ENCODE measurements around the gene URI1.

URI1 gene

DNA sequence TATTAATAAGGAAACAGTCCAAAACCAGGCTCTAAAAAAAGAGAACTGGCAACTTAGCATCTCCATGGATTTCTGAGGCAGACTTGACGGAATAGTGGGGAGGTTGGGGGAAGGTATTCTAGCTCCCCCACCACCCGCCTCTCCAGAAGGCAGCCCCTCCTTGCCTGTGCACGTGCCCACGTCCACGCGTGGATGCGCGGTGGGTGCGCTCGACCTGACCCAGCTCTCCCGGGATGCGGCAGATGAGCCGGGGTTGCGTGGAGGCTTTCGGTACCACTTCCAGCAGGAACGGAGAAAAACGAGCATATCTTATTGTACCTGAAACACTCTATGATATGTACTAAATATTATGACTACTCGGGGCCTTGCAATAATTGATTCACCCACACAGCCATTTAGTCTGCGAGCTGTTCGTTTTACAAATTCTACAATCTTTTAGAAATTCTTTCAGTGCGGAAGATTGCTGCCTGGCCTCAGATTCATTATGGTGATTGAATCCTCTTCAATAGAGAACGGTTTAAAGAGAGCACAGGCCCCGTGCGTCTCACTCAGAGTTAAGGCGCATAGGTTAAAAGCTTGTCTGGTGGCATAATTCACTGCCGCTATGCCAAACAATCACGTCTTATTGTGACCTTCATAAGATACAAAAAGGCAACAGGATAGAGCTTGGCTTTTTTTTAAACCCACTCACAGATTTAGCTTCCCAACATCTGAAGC is 117.9 kb downstream of the URI1 start:
- no peak for DNase-seq (ENCODE audit: low spot score)

DNA sequence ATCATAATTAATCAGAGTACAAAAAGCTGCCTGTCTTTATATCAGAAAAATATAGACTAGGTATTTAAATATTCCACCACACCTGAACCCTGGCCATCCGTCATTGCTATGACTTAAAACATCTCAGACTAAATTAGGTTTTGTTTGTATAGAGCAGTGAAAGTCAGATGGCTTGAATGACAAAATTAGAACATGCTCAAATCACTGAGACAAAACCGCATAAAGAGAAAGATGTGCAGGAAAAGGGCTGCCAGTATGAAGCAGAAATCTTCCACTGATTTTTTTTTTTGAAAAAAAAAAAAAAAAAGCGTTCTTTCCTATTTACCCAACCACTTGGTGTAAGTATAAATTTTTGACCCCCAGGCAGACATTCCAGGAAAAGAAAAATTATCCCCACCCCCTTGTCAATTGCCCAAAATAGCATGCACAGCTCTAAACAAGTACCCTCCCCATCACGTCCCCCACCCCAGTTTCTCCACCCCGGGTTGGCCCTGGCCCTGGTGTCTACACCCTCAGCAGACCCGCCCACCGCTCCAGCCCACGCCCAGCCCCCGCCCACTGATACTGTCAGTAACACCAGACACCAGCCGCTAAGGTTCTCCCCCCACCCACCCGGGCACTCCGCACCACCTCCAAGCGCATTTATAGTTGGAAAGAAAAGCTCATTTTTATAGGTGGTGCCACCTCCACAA is 118.6 kb downstream of the URI1 start:
- DNase-seq (ENCODE audit: low spot score), result no peak

DNA sequence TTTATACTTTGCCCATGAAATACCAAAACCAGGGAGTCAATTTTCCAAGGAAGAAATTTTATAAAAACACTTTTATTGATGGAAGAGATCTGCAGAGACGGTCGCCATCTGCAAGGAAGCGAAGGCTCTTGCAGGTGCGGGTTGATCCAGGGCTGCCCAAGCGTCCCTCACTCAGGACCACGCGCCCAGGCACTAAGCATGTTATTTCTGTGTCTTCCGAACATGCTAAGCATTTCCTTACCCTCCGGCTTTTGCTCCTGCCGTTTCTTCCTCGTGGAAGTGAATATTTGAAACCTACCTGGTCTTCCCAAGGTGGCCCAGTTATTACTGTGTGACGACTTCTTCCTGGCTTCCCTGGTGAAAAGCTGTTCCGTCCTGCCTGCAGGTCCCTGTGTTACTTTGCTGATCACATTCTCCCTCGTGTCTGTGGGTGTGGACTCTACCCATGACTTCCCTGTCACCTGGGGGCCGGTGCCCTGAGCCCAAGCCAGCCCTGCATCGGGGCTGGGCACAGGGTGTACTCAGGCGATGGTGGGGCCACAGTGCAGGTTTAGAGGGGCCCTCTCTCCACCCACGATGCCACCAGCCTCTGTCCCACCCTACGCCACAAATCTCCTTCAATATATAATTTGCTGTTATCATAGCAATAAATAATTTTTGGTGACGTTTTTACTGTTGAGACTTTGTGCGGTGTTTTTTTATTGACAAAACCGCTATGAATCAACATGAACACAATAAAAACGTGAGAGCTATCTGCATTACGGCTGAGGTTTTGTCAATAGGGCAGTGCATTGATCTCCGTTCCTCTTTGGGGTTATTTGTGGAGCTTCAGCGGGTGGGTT is 119.4 kb downstream of the URI1 start:
- DNase-seq (ENCODE audit: low spot score), result no peak

DNA sequence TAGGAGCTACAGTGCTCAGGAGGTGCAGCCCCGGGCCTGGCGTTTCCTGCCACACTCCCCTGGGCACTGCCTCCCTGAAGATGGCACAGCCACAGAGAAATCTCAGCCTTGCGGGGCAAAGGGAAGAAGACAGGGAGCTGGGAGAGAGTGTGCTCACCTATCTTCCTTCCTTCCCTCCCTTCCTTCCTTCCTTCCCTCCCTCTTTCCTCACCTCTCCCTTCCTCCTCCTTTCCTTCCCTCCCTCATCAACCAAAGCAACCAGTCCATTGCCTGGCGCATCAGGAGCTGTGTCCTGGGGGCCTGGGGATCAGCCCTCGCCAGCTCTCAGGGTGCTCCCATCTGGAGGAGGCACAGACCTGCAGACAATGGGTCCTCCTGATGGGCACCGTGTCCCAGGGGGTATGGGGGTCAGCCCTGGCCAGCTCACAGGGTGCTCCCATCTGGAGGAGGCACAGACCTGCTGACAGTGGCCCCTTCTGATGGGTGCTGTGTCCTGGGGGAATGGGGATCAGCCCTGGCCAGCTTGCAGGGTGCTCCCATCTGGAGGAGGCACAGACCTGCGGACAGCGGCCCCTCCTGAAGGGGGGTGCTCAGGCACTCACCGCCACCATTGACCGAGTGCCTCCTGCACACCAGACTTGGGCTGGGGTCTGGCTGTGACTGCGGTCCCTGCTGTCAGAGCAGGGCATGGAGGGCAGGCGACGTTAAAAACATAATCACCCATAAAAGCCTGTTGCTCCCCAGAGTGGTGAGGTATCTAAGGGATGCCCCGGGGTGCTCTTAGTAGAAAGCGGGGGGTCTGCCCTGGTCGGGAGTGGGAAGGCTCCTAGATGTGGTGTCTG is 120.2 kb downstream of the URI1 start:
- no peak for DNase-seq (ENCODE audit: low spot score)

DNA sequence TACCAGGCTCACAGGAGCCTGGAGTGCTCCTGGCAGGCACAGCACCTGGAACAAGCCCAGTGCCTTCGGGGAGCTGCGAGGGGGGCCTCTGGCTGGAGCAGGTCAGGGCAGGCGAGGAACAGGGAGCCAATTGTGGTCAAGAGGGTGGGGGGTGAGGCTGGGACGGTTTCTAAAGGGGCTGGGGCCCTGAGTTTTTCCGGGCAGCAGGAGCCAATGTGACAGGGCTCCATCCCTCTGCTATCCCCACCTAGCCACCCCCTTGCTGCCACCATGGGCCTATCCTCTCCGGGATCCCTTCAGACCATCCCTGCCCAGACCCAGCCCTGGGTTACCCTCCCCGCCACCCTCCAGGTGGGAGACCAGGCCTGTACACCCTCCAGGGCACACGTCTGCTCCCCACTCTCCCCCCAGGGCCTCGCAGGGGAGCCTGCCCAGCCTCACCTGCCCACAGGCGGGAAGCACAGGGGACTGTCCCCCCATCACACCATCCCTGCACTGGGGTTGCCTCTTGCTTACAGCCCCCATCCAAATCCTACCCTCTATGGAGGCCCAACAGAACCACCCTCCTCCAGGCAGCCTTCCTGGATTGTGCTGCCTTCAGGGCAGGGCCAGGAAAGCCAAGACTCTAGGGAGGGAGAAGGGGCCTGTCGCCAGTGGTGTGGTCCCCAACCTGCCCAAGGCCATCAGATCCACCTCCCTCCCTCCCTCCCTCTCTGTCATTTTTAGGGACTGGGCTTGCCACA is 121.0 kb downstream of the URI1 start:
- no peak for DNase-seq (ENCODE audit: low spot score)

DNA sequence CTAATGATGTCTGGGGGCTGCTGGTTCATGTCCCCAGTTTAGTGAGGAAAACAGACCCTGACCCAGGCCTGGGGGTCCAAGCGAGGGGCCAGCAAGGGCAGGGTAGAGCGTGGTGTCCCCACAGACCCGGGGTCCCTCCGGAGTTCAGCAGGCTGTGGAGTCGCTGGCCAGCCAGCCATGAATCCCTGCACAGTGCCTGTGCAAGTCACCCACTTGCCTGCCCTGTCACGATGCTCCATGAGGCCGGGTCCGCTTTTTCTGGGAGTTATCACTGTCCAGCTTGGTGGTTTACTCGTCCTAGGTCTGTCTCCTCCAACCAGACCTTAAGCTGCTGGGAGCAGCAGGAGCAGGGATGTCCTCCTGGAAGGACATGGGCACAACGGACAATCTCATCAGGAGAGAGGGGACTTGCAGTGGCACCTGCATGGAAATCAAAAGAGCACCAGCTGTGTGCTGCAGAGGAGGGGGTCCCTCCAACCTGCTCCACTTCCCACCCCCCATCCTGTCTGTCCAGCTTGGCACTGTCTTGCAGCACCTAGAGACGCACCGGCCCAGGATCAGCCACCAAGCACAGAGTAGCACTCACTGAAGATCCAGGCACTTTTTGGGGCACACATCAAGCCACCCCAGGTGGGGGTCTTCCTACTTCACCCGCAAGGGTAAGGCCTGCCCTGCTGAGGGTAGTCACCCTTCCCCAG is 121.8 kb downstream of the URI1 start:
- DNase-seq (ENCODE audit: low spot score), result no peak

DNA sequence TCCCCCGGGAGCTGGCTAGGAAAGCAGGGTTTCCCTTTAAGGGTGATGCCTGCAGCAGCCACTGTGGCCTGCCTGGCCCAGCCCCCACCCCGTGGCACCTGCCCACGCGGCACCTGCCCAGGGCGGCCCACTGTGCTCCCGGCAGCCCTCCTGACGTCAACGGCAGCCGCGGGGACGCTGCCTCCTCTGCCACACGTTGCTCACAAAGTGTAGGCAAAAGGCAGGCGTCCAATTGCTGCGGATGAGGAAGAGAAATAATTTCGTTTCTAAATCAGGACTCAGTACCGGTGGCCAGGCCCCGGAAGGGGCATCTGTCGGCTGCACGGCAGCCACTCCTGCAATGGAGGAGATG is 122.3 kb downstream of the URI1 start:
- no peak for DNase-seq (ENCODE audit: low spot score)

DNA sequence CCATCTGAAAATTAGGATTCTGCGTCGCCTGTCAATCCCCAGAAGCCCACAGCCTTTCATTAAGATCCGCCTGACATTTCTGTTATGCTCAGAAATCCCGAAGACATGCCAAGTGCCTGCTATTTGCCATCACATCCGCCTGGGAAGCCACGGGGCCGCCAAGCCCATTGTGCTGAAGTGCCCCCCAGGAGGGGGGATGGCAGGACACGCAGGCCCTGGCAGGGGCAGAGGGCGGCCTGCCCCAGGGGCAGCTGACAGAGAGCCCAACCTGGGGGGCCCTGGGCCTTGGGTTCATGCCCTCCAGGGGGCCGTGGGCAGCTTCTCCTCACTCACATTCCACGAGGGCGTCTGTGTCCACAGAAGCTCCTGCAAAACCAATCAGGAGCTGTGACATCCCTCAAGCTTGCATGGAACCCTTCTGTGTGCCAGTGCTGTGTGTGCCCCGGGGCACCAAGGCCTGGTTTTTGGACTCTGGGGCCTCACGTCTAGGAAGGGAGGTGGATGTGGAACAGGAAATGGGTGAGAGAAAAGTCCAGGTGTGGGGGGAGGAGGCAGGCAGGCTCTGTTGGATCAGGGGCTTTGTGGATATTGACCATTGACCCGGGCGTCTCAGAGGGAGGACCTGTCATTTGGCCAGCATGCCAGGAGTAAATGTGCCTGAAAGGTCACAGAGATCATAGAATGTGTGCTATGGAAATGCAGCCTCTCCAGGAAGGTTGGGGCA is 122.9 kb downstream of the URI1 start:
- DNase-seq (ENCODE audit: low spot score), result no peak

DNA sequence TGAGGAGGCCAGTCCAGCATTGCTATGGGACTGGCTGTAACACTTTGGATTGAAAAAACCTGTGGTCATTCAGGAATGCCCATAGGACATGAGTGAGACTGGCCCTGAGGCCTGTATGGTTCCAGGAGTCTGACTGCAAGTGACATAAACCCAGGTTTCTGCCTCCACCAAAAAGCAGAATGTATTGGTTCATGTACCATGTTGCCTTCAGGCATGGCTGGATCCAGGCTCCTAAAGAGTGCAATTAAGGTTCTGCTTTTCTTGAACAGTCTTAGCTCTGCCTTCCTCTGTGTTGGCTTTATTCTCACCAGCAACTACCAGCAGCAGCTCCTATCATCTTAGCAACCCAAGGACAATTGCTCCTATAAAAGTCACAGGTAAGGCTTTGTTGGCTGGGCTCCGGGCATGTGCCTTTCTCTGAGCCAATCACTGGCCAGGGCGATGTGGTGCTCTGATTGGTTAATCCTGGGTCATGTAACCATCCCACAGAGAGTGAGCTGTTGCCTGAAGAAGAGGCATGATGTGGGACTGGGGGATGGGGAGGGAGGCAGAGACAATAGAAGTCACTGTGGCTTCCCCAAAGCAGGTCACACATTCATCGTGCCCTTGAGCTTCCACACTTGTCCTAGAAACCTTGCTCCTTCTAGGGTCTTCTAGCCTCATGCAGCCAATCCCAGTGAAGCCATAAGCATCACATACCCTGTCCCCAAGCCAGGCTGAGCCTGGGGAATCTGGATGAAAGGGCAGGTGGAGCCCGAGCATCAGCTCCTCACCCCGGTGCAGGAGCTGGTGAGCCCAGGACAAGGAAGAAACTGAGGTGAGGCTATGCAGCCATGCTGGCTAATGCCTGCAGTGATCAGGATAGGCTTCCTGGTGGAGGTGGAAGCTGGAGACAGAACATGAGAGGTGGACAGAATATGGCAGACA is 123.9 kb downstream of the URI1 start:
- DNase-seq (ENCODE audit: low spot score), result no peak

Data from Ammon's horn (tissue), 1 donor.